ENCODE measurements around the gene IFNL2.

IFNL2 gene

DNA sequence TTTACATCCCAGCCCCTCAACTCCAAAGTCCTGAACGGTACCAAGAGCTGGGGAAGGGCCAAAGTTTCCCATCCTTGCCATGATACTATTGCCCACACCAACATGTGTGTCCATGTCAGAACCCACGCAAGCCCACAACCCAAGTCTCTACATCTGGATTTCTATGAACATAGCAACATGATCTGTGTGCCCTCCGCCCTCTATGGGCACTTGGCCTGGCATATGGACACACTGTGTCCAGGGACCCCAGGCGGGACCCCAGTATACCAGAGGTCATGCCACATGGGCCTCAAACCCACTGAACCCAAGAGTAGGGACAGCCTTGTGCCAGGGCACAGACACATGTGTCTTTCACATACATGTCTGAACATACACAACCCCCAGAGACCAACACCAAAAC lies 50.5 kb downstream of the IFNL2 start:
- DNase-seq = no peak

DNA sequence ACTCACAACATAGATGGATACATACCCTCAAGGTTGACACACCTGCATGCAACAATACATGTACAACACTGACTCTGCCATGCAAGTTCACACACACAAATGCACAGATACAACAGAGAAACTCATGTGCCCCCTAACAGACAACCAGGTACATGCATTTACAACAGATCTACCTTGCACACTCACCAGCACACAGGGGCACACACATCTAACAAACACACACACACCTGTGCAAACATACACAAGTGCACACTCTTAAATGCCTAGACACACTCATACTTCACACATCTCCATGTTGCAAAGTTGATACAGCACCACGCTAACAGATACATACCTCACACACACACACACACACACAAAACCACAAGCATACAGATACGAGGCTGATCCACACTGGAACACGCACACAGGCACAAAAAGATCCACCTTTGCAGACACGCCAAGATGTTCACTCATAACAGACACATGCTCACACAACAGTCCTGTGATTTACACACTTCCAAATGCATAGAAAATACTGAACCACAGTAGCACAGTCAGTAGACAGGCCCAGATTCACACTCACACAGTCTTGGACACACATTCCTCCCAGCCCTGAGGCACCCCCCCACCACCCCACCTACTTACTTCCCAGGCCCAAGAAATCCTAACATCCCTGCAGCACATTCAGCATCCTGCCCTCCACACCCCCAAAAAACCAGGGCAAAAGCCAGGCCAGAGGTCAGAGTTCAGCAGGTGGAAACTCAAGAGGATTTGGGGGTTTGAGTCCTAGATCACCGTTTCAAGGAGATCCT lies 51.1 kb downstream of the IFNL2 start:
- no peak for DNase-seq
